HG03575 (cell line): ENCODE results near the gene FOXQ1.
"Not testable (repeated sequence)": the region's sequence is repeated elsewhere in the genome, so short reads cannot be mapped to it uniquely, and the experiment has no call there.

ENCODE experiments used
- ATAC-seq: cut with Tn5 transposase; IDR thresholded peaks from one replicate; pipeline ENCODE4 v1.9.1; 2021; ENCODE audit not compliant: unreplicated experiment, insufficient number of reproducible peaks, low FRiP score; ENCODE audit errors: extremely low read depth

The FOXQ1 gene

GRCh38 chr6:1316489-1316971, 4.6 kb downstream of the FOXQ1 start:
- no peak for ATAC-seq

GRCh38 chr6:1317302-1317815, 5.5 kb downstream of the FOXQ1 start:
- no peak for ATAC-seq

GRCh38 chr6:1318036-1318435, 6.1 kb downstream of the FOXQ1 start:
- ATAC-seq, result no peak

- ATAC-seq, result not testable (repeated sequence)
Observed at GRCh38 chr6:1318584-1318983, 6.7 kb downstream of the FOXQ1 start.

- ATAC-seq, result no peak
Observed at GRCh38 chr6:1321738-1322137, 9.8 kb downstream of the FOXQ1 start.

GRCh38 chr6:1322156-1322555, 10.3 kb downstream of the FOXQ1 start:
- ATAC-seq, result no peak

- ATAC-seq, result no peak
Observed at GRCh38 chr6:1322696-1323219, 10.9 kb downstream of the FOXQ1 start.

GRCh38 chr6:1324936-1325335, 13.0 kb downstream of the FOXQ1 start:
- ATAC-seq, result no peak

GRCh38 chr6:1325461-1326309, 13.8 kb downstream of the FOXQ1 start:
- no peak for ATAC-seq

GRCh38 chr6:1326535-1327121, 14.7 kb downstream of the FOXQ1 start:
- no peak for ATAC-seq

GRCh38 chr6:1327630-1328029, 15.7 kb downstream of the FOXQ1 start:
- no peak for ATAC-seq

- no peak for ATAC-seq
Observed at GRCh38 chr6:1328129-1328800, 16.4 kb downstream of the FOXQ1 start.

GRCh38 chr6:1329708-1330107, 17.8 kb downstream of the FOXQ1 start:
- no peak for ATAC-seq

- no peak for ATAC-seq
Observed at GRCh38 chr6:1334684-1335083, 22.8 kb downstream of the FOXQ1 start.

- no peak for ATAC-seq
Observed at GRCh38 chr6:1335367-1336037, 23.6 kb downstream of the FOXQ1 start.

- ATAC-seq, result no peak
Observed at GRCh38 chr6:1336246-1336843, 24.4 kb downstream of the FOXQ1 start.

GRCh38 chr6:1337791-1338190, 25.9 kb downstream of the FOXQ1 start:
- no peak for ATAC-seq

GRCh38 chr6:1346101-1346500, 34.2 kb downstream of the FOXQ1 start:
- no peak for ATAC-seq
